Measurements from ENCODE around the gene CERT1.
"Not testable (repeated sequence)": the region's sequence is repeated elsewhere in the genome, so short reads cannot be mapped to it uniquely, and the experiment has no call there.

Gene CERT1, protein sequence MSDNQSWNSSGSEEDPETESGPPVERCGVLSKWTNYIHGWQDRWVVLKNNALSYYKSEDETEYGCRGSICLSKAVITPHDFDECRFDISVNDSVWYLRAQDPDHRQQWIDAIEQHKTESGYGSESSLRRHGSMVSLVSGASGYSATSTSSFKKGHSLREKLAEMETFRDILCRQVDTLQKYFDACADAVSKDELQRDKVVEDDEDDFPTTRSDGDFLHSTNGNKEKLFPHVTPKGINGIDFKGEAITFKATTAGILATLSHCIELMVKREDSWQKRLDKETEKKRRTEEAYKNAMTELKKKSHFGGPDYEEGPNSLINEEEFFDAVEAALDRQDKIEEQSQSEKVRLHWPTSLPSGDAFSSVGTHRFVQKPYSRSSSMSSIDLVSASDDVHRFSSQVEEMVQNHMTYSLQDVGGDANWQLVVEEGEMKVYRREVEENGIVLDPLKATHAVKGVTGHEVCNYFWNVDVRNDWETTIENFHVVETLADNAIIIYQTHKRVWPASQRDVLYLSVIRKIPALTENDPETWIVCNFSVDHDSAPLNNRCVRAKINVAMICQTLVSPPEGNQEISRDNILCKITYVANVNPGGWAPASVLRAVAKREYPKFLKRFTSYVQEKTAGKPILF

DNA sequence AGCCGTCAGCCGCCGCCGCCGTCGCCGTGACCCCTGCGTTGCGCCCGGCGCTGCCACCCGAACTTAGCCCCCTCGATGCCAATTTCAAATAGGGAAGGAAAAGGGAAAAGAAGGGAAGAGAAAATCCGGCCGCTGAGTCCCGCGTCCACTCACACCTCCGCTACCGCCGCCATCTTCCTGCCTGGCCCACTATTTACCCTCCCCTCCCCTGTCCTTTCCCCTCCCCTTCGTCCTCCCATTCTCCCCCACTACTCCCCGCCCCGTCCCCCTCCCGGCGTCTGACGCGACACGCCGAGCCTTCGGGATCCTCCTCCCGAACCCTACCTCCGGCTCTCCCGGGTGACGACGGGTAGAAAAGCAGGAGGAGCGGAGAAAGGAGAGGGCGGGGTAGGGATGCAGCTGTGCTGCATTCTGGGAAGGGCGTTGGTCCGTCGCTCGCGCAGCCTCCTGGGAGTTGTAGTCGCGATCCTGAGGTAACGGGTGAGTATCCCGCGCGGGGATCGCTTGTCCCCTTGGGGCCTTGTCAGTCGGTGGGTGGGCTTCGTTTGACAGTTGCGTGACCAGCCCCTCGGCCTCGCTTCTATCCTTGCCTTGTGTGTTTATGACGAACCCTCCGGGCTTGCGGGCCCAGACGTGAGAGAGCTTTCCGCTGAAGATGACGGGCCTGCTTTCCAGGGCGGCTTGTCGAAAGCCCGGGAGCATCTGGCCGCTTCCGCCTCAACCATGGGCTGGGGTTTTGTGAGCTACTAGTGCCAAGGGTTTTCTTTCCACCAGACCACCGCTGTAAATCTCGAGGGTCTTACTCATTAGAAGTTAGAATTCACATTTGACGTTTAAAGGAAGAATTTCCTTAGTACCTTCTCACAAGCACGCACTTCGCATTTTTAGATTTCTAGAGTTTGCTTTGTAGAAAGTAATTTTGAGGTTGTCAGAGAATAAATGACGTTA, at the start of gene CERT1, which contains the start of gene POLK:
Gene CERT1, minus strand, starts transcription at position 195 of the 948 bp plus-strand sequence. CDS start 422 bp downstream, outside the sequence.
Gene POLK, plus strand, starts transcription at position 457 of the 948 bp plus-strand sequence.
- DNase-seq, result peak; percentile 96 to 99

GRCh38 chr5:75560655-75561054, 49.2 kb upstream of the CERT1 start:
- DNase-seq, result not testable (repeated sequence)

DNA sequence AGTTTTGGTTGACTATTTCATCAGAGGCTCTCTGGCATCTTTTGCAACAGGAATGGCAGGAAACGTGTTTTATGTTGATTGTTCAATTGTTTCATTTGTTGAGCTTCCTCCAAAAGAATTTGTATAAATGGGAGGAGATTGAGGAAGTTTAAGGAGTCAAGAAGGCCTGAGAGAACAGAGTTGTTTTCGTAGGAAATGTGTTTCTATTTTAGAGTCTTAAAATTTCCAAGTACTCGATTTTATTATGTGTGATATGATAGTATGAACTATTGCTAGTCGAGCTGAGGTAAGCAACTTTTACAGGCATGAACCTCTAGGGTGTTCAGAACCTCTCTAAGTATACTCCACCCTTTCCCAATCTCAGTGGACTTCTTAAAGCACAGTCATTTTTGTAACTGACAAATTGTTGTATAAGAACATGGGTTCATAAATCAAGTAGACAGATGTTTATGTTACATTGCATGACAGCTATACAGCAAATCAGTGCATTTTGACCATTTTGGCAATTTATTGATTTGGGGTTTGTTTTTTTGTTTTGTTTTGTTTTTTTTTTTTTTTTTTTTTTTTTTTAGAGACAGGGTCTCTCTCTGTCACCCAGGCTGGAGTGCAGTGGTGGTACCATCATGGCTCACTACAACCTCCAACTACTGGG, 47.7 kb upstream of the CERT1 start:
- no peak for DNase-seq

GRCh38 chr5:75558221-75558620, 46.8 kb upstream of the CERT1 start:
- DNase-seq, result no peak

GRCh38 chr5:75553358-75553757, 41.9 kb upstream of the CERT1 start:
- DNase-seq, result no peak

- no peak for DNase-seq
Observed at GRCh38 chr5:75552764-75553163, 41.3 kb upstream of the CERT1 start.

- DNase-seq, result no peak
Observed at GRCh38 chr5:75551471-75551870, 40.0 kb upstream of the CERT1 start.

DNA sequence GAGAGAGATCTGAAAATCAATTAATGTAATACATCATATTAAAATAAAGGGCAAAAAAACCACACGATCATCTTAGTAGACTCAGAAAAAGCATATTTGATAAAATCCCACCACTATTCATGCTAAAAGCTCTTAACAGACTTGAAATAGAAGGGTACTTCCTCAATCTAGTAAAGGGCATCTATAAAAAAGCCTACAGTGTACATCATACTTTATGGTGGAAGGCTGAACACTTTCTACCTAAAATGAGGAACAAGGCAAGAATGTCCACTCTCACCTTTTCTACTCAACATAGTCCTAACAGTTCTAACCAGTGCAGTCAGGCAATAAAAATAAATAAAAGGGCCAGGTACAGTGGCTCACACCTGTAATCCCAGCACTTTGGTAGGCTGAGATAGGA, 39.2 kb upstream of the CERT1 start:
- no peak for DNase-seq

- DNase-seq, result no peak
Observed at GRCh38 chr5:75547812-75548211, 36.4 kb upstream of the CERT1 start.

GRCh38 chr5:75546830-75547229, 35.4 kb upstream of the CERT1 start:
- DNase-seq, result no peak

DNA sequence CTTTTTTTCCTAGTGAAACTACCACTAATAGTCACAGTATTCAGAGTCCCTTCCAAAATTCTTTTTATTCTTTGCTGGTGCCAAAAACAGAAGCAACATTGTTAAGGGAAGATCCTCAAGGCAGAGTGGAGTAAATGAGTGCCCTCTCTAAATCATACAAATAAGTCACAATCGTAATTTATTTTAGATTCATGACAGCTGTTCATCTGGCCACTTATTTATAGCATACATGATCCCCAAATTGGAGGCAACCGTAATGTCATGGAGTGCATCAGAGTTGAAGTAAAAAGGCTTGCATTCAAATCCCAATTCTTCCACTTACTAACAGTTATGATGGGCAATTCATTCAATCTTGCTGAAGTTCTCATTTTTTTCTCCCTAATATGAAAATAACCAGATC, 33.7 kb upstream of the CERT1 start:
- no peak for DNase-seq

GRCh38 chr5:75538211-75538610, 26.8 kb upstream of the CERT1 start:
- no peak for DNase-seq

DNA sequence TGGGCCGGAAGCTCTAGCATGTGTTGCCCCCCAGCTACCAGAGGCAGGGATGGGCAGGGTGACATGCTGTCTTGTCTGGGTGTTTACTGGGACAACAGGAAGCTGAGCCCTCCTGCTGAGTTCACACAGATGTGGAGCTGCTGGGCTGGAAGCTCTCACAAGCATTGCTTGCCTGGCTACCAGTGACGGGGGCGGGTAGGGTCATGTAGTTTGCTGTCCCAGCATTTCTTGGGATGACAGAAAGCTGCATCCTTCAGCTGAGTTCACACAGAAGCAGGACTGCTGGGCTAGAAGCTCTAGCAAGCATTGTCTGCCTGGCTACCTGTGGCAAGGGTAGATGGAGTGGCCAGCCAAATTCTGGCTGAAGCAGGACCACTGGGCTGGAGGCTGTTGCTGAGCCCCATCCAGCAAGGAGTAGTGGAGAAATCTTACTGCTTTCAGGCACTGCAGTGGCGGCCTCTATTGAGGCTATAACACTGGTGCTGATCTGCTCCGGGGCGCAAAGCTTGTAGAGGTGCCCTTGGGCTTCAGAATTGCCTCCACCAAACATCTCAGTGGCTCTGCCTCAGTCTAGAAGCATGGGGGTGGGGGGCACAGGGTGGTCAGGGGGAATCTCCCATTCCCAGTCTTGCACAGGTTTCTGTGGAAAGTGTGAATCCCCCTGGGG, 25.4 kb upstream of the CERT1 start:
- no peak for DNase-seq

- no peak for DNase-seq
Observed at GRCh38 chr5:75536147-75536546, 24.7 kb upstream of the CERT1 start.

GRCh38 chr5:75534734-75535133, 23.3 kb upstream of the CERT1 start:
- no peak for DNase-seq

- not testable (repeated sequence) for DNase-seq
Observed at GRCh38 chr5:75533716-75534115, 22.3 kb upstream of the CERT1 start.

- DNase-seq, result no peak
Observed at GRCh38 chr5:75532190-75532589, 20.8 kb upstream of the CERT1 start.

DNA sequence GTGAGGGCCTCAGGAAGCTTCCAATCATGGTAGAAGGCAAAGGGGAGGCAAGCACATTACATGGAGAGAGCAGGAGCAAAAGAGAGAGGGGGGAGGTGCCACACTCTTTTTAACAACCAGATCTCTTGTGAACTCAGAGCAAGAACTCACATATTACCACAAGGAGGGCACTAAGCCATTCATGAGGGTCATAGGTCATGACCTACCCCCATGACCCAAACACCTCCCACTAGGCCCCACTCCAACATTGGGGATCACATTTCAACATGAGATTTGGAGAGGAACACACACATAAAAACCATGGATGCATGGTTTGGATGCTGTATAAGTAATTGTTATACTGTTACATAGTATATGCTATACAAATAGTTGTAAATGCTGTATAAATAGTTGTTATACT, 17.8 kb upstream of the CERT1 start:
- DNase-seq, result no peak

GRCh38 chr5:75526070-75526469, 14.6 kb upstream of the CERT1 start:
- no peak for DNase-seq

GRCh38 chr5:75525344-75525743, 13.9 kb upstream of the CERT1 start:
- no peak for DNase-seq

- DNase-seq, result no peak
Observed at GRCh38 chr5:75524591-75524990, 13.2 kb upstream of the CERT1 start.

- no peak for DNase-seq
Observed at GRCh38 chr5:75524071-75524470, 12.6 kb upstream of the CERT1 start.
